ENCODE data around the gene TMUB1.

- TF ChIP-seq, protein P1, sequence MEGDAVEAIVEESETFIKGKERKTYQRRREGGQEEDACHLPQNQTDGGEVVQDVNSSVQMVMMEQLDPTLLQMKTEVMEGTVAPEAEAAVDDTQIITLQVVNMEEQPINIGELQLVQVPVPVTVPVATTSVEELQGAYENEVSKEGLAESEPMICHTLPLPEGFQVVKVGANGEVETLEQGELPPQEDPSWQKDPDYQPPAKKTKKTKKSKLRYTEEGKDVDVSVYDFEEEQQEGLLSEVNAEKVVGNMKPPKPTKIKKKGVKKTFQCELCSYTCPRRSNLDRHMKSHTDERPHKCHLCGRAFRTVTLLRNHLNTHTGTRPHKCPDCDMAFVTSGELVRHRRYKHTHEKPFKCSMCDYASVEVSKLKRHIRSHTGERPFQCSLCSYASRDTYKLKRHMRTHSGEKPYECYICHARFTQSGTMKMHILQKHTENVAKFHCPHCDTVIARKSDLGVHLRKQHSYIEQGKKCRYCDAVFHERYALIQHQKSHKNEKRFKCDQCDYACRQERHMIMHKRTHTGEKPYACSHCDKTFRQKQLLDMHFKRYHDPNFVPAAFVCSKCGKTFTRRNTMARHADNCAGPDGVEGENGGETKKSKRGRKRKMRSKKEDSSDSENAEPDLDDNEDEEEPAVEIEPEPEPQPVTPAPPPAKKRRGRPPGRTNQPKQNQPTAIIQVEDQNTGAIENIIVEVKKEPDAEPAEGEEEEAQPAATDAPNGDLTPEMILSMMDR (conservative IDR thresholded peaks at IDR 0.05; ENCODE audit: low read length) = no peak
- TF ChIP-seq EZH2phosphoT487 (IDR thresholded peaks at IDR 0.05; ENCODE audit: borderline replicate concordance) = no peak
Observed at GRCh38 chr7:151081170-151082101, 1.9 kb downstream of the TMUB1 start.
